Diencephalon (tissue), 1 donor: ENCODE measurements around the gene IFNL4. TPM values are rescaled to one million over a fixed set of nuclear protein-coding genes. Genes with fewer than 3 reads are reported as not detected.

Experiments used
- total RNA-seq: library from RNA; depleted of rRNA; stranded (reverse); fragments of >200 nt; gene quantifications from one replicate; pipeline ENCODE4 v1.2.3, GENCODE V29; 2014

IFNL4 gene
- total RNA-seq: not detected

DNA sequence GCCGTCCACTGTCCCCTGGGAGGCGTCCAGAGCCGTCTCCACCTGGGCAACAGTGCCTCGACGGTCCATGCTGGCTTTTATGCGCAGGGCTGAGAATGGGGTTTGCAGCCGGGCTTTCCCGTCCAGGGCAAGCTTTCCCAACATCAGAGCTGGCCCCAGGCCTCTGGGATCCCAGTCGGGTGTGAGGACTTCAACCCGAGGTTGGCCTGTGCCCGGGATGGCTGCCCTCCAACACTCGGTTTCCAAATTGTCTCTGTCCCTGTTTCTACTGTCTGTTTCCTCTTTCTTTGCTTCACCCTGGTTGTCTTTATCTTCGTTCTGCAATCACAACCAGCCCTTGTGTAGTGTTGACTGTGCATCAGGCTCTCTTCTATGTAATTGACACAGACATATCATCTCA lies at the start of gene IFNL4:
IFNL4 (minus strand) TSS at position 51 of the 400 bp plus-strand sequence.

GRCh38 chr19:39296055-39296645 lies 47.5 kb upstream of the IFNL4 start, which contains the start of gene IFNL1:
IFNL1 (plus strand) TSS chr19:39296407; CDS start chr19:39296422, 15 bp downstream.

DNA sequence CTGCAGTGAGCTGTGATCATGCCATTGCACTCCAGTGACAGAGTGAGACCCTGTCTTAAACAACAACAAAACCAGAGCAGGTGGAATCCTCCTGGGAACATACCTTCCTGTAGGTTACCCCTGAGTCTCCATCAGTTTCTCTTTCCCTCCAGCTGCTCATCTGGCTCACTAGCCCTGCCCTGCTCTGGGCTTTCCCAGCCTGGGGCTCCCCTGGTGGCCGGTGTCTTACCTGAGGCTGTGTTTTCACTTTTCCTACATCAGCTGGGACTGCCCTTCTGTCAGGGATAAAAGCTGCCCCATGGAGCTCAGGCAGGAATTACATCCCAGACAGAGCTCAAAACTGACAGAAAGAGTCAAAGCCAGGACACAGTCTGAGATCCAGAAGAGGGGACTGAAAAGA lies 19.4 kb upstream of the IFNL4 start, which contains the start of gene IFNL2:
IFNL2 (plus strand) TSS at position 312 of the 400 bp plus-strand sequence. CDS start 173 bp downstream, outside the sequence.

DNA sequence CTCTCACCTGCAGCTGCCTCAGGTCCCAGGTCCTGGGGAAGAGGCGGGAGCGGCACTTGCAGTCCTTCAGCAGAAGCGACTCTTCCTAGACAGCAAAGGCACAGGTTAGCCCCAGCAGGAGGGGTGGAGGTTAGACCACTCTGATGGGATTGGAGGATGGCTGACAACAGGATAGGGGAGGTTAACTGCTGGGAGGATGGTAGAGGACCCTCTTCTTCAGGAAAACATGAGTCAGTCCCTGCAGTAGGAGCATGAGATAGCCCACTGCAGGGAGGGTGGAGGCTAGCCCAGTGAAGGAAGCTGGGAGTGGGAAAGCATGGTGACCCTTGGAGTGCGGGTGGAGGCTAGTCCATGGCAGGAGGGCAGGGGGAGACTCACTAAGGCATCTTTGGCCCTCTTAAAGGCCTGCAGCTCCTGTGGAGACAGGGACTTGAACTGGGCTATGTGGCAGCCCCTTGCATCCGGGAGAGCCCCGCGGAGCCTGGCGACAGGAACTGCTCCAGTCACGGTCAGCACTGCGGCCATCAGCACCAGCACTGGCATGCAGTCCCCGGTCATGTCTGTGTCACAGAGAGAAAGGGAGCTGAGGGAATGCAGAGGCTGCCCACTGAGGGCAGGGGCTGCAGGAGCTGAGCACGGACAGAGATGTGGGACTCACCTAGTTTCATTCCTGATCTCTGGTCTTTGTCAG lies 4.1 kb downstream of the IFNL4 start, which contains the start of gene IFNL3:
IFNL3 (minus strand) TSS at position 597 of the 691 bp plus-strand sequence; CDS start at position 558, 39 bp downstream.

DNA sequence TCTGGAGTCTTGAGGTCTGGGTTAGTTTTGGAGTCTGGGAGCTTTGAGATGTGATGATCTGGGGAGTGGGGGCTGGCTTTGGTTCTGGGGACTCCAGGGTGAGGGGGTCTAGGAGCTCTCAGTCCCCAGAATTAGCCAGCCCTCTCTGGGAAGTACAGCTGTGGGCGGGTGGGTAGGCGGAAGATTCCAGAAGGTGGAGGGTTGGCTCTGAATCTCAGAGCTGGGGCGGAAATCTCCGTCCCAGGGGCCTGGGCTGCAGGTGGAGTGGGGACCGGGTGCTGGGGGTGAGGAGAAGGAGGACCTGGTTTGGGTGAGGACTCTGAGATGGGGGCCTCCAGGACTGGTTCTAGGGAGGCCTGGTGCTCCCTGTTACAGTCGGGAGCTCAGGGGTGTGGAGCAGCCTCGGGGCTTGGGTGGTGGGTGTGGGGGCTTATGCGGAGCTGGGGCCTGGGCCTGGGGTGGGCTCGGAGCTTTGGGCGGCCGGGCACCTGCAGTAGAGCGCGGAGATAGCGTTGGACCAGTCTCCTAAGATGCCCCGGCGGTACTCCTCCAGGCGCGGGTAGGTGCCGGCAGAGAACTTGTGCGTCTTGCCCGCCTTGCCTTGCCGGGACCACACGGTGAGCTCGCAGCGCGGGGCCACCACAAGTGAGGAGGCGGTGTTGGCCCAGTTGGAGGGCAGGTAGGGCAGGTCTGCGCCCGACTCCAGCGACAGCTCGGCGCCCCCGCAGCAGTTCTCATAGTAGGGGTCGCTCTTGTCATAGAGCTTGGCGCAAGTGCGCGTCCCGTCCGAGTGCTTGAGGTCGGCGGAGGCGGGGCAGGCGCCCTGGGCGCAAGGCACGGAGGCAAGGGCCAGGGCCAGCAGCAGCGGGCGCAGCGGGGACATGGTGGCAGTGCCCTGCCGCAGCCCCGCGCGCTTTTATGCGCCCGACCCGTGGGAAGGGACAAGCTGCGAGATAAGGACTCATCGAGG lies 45.0 kb downstream of the IFNL4 start, which contains the start of gene SYCN:
SYCN (minus strand) TSS at position 892 of the 970 bp plus-strand sequence; CDS start at position 883, 9 bp downstream.

GRCh38 chr19:39196860-39197562 lies 51.6 kb downstream of the IFNL4 start, which contains the start of gene NCCRP1:
NCCRP1 (plus strand) TSS chr19:39196964; CDS start chr19:39196983, 19 bp downstream.

Other genes starting within 250 kb of the IFNL4 start
- gene FBXO27, start 216.3 kb downstream of the IFNL4 start, total RNA-seq: 10.4 TPM
- not detected for gene ACP7, start 164.5 kb downstream of the IFNL4 start, total RNA-seq
- 2.5 TPM for gene PAK4, start 123.1 kb downstream of the IFNL4 start, total RNA-seq
- 0.23 TPM for gene NCCRP1, start 51.9 kb downstream of the IFNL4 start, total RNA-seq
- not detected for gene SYCN, start 44.6 kb downstream of the IFNL4 start, total RNA-seq
- gene IFNL3, start 3.9 kb downstream of the IFNL4 start, total RNA-seq: not detected
- not detected for gene IFNL2, start 19.5 kb upstream of the IFNL4 start, total RNA-seq
- not detected for gene IFNL1, start 47.6 kb upstream of the IFNL4 start, total RNA-seq
- gene LRFN1, start 72.0 kb upstream of the IFNL4 start, total RNA-seq: 10.6 TPM
- gene GMFG, start 87.2 kb upstream of the IFNL4 start, total RNA-seq: 3.5 TPM
- 23.1 TPM for gene SAMD4B, start 93.6 kb upstream of the IFNL4 start, total RNA-seq
- gene PAF1, start 142.2 kb upstream of the IFNL4 start, total RNA-seq: 31.4 TPM
- gene MED29, start 142.5 kb upstream of the IFNL4 start, total RNA-seq: 24.5 TPM
- gene ZFP36, start 158.0 kb upstream of the IFNL4 start, total RNA-seq: 1.8 TPM
- 19.8 TPM for gene PLEKHG2, start 163.8 kb upstream of the IFNL4 start, total RNA-seq
- gene RPS16, start 187.1 kb upstream of the IFNL4 start, total RNA-seq: 146 TPM
- 54.4 TPM for gene SUPT5H, start 196.7 kb upstream of the IFNL4 start, total RNA-seq
- gene TIMM50, start 232.0 kb upstream of the IFNL4 start, total RNA-seq: 48.9 TPM